ENCODE measurements around the gene SORCS1.

Gene SORCS1

DNA sequence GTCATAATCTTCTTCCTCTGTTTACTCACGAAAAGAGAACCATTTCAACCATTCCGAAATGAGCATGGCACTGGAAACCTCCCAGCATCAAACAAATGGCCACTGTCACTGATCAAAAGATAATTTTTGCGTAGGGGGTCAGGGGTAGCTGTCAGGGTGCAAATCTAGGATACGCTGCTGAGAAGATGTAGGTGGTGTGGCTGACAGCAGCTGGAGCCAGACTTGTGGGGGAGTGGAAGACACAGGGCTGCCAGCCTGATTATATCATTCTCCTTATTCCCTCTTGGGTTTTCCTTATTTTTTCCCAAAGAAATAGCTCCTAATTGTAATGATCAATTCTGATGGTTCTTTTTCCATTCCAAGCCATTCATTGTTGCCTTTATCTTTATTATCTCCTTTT lies 266.1 kb downstream of the SORCS1 start:
- no peak for DNase-seq (ENCODE audit: low read depth)

DNA sequence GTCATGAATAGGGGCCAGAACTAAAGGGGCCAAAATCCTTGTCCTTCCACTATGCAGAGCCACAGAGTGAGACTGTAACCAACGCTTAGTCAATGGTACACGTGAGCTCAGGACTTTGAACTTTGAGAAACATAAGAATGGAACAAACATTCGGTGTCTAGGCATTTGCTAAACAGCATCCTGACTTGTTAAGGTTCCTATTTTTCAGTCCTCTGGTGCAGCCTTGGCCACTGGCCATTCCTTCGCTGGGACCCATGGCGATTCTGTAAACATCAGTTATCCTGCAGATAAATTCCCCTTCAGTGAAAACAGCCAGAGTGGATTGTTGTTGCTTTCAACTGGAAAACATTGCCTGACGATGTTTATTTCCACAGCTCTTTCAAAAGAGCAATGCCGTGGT lies 266.8 kb downstream of the SORCS1 start:
- no peak for DNase-seq (ENCODE audit: low read depth)

DNA sequence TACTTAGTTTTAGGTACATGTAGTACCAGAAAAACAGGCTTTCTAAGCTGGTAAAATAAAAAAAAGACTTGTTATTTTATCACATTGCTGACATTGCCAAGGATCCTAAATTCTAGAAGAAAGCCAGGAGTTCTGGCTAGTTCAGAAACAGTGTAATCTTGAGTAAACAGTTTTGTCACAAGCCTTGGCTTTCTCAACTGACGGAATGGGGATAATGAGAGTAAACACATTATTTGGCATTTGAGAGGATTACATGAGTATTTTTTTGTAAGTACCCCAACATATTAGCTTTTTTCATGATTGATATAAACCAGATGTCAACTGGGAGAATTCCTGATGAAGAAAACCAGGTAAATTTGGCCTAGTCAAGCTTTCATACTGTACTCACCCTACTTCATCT lies 269.8 kb downstream of the SORCS1 start:
- DNase-seq (ENCODE audit: low read depth), result no peak

DNA sequence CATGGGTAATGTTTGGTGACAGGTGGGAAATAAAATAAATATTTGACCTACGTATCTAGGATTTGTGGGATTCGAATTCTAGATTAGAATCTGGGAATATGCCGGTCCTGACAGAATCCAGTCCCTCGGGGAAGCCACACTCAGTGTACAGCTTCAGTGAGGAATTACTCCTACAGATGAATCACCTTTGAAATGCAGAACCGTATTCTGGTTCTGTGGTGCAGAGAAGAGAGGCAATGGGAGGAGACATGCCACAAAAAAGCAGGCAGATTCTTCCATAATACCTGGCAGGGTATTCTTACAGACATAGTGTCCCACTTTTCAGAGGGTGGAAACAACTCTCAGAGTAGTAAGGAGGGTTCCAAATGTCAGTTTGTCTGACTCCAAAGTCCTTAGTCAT lies 286.9 kb downstream of the SORCS1 start:
- DNase-seq (ENCODE audit: low read depth), result no peak

DNA sequence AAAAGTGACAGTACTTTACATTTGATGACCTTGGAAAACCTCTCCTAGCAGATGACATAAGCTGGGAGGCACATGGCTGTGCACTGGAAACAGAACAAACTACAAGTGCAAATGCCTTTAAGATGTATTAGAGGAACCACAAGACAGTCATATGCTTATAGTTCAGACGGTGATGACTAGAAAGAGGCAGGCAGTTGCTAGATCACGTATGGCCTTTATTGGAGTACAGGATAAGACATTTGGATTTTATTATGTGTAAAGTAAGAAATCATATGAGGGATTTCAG lies 290.0 kb downstream of the SORCS1 start:
- DNase-seq (ENCODE audit: low read depth), result no peak

DNA sequence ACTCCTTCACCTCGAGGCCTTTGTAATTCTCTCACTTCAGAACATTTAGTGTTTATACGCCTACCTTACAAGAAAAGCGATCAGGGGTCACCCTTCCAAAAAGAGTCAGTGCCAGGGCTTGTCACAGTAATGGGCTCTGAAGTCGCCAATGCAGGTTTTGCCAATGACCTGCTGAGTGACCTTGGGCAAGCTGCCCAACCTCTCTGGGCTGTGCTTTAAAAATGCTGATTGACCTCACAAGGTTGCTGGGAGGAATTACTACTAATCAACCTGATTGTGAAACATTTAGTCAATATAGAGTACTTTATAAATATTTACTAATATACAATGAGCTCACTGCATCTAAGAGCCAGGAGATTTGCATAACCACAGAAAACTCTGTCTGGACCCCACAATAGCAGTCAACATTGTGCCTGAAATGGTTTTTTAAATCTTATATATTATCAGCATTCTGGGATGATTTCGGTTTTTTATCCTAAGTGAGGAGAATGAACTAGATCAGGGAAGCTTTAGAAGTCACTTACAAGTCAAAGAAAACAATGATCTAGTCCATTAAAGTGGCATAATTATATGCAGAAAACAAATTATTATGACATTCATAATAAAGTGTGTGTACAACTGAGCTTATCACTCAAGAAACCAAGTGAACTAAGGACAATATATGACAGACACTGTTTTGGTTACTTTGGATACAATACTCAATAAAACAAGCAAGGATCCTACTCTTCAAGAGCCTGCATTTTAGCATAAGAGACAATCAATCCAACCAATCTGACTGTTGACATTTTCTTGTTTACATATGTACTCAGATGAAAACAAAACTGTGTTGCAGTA lies 290.5 kb downstream of the SORCS1 start:
- DNase-seq (ENCODE audit: low read depth), result no peak

DNA sequence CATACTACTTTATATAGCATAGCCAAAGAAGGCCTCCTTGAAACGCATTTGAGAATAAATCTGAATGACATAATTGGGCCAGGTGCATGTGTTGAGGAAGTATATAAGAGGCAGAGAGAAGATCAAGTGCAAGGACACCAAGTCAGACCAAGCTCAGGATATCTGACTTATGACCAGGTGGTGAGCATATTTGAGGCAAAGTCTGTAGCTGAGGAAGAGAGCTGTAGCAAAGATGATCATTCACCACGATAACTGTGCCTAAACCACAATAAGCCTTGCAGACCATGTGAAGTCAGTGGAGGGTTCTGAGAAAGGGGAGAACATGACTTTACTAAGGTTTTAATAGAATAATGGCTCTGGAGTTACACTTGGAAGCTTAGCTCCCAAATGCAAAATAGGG lies 292.3 kb downstream of the SORCS1 start:
- no peak for DNase-seq (ENCODE audit: low read depth)

DNA sequence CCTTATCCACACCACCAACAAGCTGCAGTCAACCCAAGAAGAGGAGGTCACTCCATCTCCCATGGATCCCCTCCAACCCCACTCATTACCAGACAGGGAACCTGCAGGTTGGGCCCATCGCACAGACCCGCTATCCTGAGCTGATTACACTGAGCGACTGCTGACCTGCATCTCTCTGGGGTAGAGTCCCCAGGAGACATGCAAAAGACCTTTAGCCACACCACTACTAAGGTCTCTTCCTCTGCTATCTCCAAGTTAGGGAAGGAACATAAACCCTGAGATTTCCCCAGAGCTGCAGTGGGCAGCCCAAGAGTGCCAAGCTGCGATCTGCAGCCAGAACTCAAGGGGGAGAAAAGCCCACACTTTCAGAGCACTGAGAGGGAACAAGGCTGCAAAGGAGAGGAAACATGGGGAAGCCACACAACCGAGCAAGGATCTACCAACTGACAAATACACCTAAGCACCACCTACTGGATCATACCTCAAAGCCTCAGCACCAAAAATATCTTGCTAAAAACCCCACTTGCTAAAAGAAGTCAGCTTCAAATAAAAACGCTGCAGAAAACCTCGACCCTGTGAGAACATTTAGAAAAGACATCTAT lies 298.2 kb downstream of the SORCS1 start:
- no peak for DNase-seq (ENCODE audit: low read depth)

DNA sequence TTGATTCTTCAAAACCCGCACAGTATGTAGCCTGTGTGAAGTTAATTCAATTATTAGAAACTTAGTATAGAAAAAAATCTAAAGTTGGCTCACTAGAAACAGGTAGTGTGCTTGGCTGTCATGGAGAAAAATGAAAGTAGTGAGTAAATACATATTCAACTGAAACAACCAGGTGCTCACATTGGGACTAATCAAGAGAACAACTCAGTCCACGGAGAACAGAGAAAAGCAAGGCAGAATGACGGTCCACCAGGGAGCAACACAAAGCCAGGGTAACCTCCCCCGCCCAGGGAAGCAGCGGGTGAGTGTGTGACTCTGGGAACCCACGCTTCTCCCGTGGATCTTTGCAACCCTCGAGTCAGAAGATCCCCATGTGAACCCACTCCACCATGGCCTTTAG lies 300.5 kb downstream of the SORCS1 start:
- no peak for DNase-seq (ENCODE audit: low read depth)

DNA sequence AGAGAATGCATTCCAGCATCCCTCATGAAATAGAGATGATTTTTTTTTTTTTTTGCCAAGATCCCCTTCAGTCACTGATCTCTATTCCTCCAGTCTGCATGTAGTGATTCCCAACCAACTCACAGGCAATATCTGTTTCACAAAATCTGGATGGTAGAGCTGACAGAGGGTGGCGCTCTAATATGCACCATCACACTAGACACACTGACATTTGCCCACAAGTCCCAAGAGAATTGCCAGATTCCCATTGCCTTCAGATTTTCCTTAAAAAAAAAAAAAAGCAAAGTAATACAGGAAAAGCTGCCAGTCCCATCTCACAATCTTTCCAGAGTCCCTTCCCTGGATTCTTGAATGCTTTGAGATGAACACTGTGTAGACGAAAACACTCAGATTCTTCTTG lies 301.0 kb downstream of the SORCS1 start:
- no peak for DNase-seq (ENCODE audit: low read depth)

DNA sequence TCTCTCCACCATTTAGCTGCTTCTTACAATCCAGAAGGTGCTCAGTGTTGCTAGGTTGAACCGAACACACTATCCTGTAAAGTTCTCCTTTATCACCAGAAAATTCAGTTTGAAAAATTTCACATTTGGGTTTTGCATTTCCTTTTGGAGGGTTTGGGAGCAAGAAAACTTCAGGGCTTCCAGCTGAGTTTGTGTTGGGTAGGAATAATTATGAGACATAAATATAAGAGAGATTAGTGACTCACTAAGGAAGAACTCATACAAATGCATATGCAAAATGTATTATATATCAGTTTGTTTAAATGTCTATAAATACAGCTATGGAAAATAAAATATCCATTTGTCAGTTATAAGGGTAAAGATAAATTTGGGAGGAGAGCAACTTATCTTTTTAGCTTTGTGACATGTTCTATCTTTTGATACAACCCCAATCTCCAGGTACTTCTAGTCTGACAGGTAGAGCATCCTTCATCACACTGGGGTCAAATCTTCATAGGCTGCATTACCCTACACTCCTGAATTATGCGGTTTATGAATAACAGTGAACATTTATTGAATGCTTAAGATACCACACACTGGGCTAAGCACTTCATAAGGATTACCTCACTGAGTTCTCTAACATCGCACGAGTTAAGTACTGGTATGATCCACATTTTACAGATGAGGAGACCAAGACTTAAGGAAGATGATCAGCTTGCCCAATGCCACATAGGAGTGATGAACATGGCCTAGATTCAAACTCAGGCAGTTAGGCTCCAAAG lies 304.4 kb downstream of the SORCS1 start:
- DNase-seq (ENCODE audit: low read depth), result no peak

DNA sequence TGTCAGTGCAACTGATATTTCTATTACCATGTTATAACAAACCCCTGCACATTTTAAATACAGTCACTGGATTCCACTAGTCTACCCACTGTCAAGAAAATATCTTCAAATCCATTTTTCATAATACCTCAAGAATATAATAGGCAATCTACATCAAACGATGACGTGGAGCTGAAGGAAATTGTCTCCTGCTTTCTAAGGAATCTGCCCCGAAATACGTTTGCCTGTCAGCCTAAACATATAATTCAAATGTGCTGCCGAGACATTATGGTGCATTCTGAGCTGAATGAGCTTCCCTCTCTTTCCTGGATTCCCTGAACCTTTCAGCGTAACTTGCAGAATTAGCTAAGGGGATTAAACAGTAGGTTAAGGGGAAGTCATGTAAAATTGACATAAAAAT lies 306.8 kb downstream of the SORCS1 start:
- no peak for DNase-seq (ENCODE audit: low read depth)

DNA sequence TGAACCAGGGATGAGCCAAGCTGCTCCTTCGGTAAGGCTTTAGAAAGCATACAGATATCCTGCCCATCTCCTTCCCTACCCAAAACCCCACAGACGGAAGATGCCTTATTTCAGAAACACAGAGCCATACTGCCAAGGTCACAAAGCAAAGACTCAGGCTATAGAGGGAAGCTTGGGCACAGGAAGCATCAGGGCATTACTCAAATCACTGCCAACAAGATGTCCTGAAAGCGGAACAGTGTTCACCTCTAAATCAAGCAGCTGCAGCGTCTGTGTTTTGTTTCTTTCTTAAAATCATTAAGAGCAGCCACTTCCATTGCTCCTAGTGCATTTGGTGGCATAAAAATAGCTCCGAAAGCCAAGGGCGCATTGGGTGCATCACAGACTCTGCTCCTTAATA lies 307.3 kb downstream of the SORCS1 start:
- DNase-seq (ENCODE audit: low read depth), result no peak

DNA sequence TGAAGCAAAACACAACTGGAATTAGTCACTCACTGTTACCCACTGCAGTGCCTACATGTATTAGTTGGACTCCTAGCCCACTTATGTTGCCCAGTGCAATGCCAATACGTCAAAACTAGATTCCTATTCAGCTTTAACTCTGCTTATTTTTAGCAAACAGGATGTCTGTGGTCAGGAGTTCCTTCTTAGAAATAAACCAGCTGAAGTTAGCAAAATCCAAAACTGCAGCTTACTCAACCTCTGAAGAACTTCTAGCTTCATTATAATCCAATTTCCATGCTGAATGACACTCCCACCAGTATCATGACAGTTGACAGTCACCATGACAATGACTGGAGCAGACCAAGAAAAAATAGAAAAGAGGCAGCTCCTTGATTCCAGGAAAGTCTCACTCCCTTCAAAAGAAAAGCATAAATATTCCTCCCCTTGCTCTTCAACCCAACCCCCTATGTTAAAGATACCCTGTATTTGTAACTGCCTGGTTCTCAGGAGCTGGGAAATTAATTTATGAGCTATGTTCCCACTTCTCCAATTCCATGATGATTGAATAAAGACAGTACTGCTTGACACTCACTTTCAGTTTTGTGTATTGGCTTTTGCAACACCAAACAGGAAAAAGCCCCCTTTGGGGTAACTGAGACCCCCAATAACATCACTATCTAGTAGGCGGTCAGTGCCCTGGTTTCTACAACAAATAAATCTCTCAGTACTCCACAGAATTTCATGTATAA lies 327.4 kb downstream of the SORCS1 start:
- DNase-seq (ENCODE audit: low read depth), result no peak

DNA sequence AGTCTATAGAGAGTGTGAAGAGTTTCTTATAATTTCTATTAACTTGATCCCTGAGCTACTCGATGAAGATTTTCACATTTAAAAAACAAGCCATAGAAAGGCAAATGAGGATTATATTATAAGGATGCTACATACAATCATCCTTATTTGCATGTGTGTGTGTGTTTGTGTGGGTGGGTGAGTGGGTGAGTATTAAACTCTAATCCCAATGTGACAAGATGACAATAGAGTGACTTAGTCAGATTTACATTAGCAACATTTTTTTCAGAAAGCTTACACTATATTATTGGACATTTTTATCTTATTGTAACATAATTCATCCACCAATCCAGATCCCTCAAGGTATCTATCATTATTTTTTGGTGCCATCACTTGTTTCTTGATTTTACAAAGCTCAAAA lies 331.7 kb downstream of the SORCS1 start:
- no peak for DNase-seq (ENCODE audit: low read depth)

DNA sequence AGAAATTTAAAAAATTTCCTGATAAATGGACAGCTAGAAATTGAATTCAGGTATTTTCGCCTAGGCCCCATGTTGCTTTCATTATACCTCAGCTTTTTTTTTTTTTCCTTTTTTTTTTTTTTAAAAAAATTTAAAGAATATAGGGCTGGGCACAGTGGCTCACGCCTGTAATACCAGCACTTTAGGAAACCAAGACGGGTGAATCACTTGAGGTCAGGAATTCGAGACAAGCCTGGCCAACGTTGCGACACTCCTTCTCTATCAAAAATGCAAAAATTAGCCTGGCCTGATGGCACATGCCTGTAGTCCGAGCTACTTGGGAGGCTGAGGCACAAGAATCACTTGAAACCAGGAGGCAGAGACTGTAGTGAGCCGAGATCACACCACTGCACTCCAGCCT lies 334.0 kb downstream of the SORCS1 start:
- DNase-seq (ENCODE audit: low read depth), result no peak

DNA sequence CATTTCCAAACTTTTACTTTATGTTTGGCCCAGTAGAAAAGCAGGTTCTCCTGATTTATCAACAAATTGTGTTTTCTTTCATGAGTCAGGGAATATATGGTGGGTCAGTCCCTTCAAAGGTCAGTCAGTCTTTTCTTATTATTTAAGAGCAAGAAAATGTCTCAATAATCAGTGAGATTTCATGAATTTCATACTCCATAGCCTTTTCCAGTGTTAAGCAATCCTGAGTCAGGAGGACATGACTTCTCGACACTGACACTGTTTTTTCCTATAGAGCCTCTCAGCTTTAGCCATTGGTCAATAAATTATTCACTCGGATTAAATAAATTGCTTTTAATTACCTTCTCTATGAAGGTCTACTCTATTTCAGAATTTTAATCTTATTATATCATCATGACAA lies 334.5 kb downstream of the SORCS1 start:
- no peak for DNase-seq (ENCODE audit: low read depth)

DNA sequence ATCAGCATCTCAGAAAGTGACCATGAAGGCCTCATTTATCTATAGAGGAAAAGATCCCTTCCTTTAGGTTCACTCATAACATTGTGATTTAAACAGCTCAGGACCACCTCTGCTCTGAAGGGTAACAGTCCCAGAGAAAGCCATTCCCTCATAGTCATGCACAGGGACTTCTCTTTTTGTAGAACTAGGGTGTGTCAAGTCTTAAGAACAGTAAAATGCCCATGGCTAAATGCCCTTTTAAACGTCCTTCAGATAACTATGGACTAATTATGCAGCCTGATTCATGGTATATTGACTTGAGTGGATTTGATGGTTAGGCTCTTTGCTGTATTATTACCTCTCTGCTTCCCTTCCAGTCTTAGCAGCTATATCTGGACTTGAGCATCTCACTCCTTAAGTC lies 337.8 kb downstream of the SORCS1 start:
- DNase-seq (ENCODE audit: low read depth), result no peak

DNA sequence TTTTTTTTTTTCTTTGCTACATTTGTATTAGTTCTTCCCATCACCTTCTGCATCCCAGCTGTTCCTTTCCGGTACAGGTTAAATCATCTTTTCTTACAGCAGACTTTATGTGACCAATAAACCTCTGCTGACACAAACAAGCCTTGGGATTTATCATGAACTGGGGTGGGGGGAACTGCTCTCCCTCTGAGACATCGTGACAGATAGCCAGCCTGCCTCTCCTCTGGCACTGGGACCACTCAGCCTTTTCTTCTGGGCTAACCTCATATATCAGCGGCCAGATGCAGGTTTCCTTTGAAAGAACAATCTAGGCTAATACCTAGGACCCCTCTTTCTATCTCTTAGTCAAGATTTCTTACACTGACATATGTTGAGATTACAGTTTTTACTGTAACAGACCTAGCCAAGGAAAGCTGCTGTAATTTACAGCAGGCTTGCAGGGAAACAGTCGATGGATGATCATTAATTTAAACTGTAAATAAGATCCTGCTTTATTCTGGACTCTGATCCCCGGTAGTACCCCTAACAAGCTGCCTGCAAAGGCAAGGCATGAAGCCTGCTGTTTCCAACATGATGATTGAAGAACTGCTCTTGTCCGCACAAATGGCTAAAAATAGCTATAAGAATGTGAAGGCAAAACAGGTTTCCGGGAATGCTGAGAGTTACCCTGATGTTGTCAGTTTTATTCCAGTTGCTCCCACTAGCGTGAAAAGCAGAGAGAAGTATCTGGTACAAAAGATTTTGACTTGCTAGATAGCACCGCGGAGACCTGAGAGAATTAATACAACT lies 338.7 kb downstream of the SORCS1 start:
- DNase-seq (ENCODE audit: low read depth), result no peak

DNA sequence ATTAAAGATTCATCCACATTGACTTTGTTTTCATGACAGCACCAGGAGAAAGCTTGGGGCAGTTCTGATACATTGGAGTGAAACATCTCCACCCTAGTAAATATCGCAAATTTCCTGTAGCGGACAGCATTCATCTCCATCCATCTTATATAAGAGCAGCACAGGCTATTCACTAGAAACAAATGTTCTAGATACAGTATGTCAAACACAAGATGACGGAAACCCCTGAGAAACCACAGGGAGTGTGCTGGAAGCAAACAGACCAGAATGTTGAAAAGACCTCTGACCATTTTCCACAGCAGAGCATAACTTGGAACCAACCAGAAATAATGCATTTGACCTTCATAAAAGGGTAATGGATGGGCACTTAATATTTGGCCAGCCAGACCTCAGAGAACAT lies 343.9 kb downstream of the SORCS1 start:
- no peak for DNase-seq (ENCODE audit: low read depth)

DNA sequence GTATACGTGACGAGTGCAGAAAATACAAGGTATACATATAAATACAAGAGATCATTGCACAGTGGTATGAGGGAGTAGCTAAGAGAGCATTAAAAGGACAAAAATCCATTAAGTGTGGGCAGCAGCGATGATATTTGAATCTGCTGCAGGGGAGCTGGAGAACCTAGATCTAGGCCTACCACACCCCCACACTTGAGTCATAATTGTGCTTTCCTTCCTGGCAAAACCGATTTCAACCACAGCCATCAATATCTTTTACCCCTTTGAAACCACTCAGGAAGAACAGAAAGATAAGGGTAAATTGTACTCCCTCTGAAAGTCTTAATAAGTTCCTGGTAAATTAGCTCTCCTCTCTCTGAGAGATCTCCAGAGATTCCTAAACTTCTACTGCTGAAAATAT lies 345.0 kb downstream of the SORCS1 start:
- DNase-seq (ENCODE audit: low read depth), result no peak
